Lung (tissue), 12 donors: ENCODE results near the gene MINDY3. TPM values are rescaled to one million over a fixed set of nuclear protein-coding genes. Genes with fewer than 3 reads are reported as not detected.
"Not testable (repeated sequence)": the region's sequence is repeated elsewhere in the genome, so short reads cannot be mapped to it uniquely, and the experiment has no call there.

Experiments
- ATAC-seq: fragments of 200-7000 bp; cut with Tn5 transposase; one replicate; pipeline ENCODE4 v1.9.1; 2020; ENCODE audit warnings: moderate number of reproducible peaks; ENCODE audit not compliant: insufficient read depth, low FRiP score
- DNase-seq, 3 donors: peaks; one replicate each; pipeline ENCODE4 v3.0.0-alpha.2; 2013 to 2017
- H3K27ac ChIP-seq, 2 donors: one replicate each; pipeline ENCODE4 v1.5.1; 2013; ENCODE audit warnings: mild to moderate bottlenecking in 2 of 2, moderate library complexity in 2 of 2, control low read depth in 1 of 2, inconsistent platforms in 1 of 2, low read depth in 1 of 2, low read length in 1 of 2
- H3K27me3 ChIP-seq, 3 donors: one replicate each; pipeline ENCODE4 v1.5.1; 2013; ENCODE audit warnings: low read length in 2 of 3; ENCODE audit not compliant: control insufficient read depth in 3 of 3, insufficient read depth in 3 of 3
- H3K36me3 ChIP-seq, 4 donors: one replicate each; pipeline ENCODE4 v1.5.1; 2013; ENCODE audit warnings: low read length in 4 of 4, mild to moderate bottlenecking in 1 of 4, moderate library complexity in 1 of 4; ENCODE audit not compliant: control insufficient read depth in 4 of 4, insufficient read depth in 4 of 4
- H3K4me1 ChIP-seq, 5 donors: one replicate each; pipeline ENCODE4 v1.5.1; 2013; ENCODE audit warnings: low read length in 5 of 5, mild to moderate bottlenecking in 2 of 5, moderate library complexity in 1 of 5; ENCODE audit not compliant: control insufficient read depth in 5 of 5, insufficient read depth in 5 of 5
- H3K4me3 ChIP-seq: one replicate; pipeline ENCODE4 v1.5.1; 2013; ENCODE audit warnings: mild to moderate bottlenecking, control low read depth, moderate library complexity
- H3K9ac ChIP-seq, 2 donors: one replicate each; pipeline ENCODE4 v1.5.1; 2013; ENCODE audit warnings: low read length in 2 of 2, control low read depth in 1 of 2; ENCODE audit not compliant: insufficient read depth in 1 of 2
- H3K9me3 ChIP-seq, 4 donors: one replicate each; pipeline ENCODE4 v1.5.1; 2013; ENCODE audit warnings: low read length in 3 of 4, mild to moderate bottlenecking in 1 of 4, moderate library complexity in 1 of 4; ENCODE audit not compliant: control insufficient read depth in 4 of 4, insufficient read depth in 3 of 4
- WGBS, 2 donors: extraction: QIAGEN DNeasy Blood & Tissue Kit; methylation state at CpG; one replicate each; pipeline ENCODE4 v1.1.7; 2013; 5-methylcytosine and 5-hydroxymethylcytosine counted together
- polyA plus RNA-seq, 2 donors: library from polyadenylated mRNA; stranded (reverse); fragments of 200-250 nt; gene quantifications; one replicate each; pipeline ENCODE4 v1.2.1, GENCODE V29; 2013
- total RNA-seq, 2 donors: library from RNA; depleted of rRNA in 1 of 2; stranded (reverse); fragments of >200 nt in 1 of 2; gene quantifications; one replicate each; pipeline ENCODE4 v1.2.1, GENCODE V29; 2014 to 2021
- TF ChIP-seq, protein P1 (sequence below): IDR thresholded peaks from 2 replicates; pipeline ENCODE4 v1.5.1; 2012; ENCODE audit warnings: mild to moderate bottlenecking; ENCODE audit errors: control extremely low read depth, extremely low read depth
- donor health status: control.
- donor health status: control.
- donor health status: Bipolar disorder and iron deficiency.
- donor health status: healthy.
- donor health status: DM: yes; HTN: yes; CAD: no.

The MINDY3 gene
- total and polyA plus RNA-seq, 4 donors: 13.9 to 61.7 (median 24.6) TPM

DNA sequence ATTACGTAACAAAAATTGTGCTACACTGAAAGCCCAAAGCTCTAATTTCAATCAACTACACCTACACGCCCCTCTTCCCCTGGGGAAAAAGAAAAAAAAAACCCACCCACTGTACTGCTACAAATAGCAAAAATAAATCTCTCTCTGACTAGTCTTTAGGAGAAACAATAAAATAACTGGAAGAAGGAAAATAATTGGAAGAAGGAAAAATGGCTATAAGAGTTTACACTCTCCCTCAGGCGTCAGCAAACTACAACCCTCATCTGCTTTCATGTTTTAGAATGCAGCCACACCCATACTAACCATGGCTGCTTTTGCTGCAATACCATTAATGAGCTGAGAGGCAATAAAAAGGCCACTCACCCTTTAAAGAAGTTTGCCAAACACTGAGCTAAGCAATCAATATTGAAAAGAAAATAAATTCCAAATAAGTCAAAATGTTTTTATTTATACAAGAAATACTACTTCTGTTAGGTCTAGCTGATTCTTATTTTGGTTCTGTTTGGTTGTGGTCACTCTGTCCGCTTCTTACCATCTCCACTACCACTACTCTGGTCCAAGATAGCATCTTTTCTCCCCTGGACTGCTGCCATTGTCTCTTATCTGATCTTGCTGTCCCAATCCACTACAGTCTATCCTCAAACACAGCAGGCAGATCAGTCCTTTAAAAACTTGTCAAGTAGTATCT is 3.8 kb downstream of the MINDY3 start:
- Histone ChIP-seq H3K9ac (no peak overlapping the region), H3K27me3 (peaks cover 0 to 4% (median 4%) of the 10 kb centered on the region in 3 donors), H3K9me3 (peaks cover 0 to 3% (median 0%) of the 10 kb centered on the region in 4 donors), H3K4me1 (peaks cover 0 to 26% (median 9%) of the 10 kb centered on the region in 5 donors), H3K27ac (no peak overlapping the region), H3K36me3 (no peaks in the 10 kb centered on the region), H3K4me3 (no peak overlapping the region)
- ATAC-seq (no peak), DNase-seq (no peak)
- TF ChIP-seq, protein P1, sequence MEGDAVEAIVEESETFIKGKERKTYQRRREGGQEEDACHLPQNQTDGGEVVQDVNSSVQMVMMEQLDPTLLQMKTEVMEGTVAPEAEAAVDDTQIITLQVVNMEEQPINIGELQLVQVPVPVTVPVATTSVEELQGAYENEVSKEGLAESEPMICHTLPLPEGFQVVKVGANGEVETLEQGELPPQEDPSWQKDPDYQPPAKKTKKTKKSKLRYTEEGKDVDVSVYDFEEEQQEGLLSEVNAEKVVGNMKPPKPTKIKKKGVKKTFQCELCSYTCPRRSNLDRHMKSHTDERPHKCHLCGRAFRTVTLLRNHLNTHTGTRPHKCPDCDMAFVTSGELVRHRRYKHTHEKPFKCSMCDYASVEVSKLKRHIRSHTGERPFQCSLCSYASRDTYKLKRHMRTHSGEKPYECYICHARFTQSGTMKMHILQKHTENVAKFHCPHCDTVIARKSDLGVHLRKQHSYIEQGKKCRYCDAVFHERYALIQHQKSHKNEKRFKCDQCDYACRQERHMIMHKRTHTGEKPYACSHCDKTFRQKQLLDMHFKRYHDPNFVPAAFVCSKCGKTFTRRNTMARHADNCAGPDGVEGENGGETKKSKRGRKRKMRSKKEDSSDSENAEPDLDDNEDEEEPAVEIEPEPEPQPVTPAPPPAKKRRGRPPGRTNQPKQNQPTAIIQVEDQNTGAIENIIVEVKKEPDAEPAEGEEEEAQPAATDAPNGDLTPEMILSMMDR: no peak
- 84 to 96% methylated on average over 4 of the region's 4 CpGs for WGBS, 2 donors

DNA sequence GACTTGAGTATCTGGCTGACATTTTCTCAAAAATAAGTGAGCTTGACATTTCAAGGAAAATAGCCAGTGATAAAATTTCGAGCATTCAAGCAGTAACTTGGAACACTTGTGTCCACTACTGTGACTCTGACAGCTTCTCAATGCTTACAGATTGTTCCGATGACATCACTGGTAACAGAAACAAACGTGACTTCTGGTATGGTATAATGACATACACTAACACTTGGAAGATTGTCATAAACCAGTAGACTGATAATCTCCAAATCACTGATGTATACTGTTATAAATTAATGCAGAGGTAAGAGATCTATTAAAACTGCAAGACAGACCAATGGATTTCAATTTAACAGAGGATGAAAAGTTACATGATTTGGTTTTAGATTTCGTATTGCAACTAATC is 6.5 kb downstream of the MINDY3 start:
- H3K9ac ChIP-seq: no peak overlapping the region
- no peak for DNase-seq
- 75 to 79% methylated on average over 4 of the region's 4 CpGs for WGBS, 2 donors
- H3K9me3 ChIP-seq: peaks cover 0 to 5% (median 0%) of the 10 kb centered on the region in 4 donors
- ATAC-seq: no peak
- H3K36me3 ChIP-seq: no peaks in the 10 kb centered on the region
- peaks cover 0 to 15% (median 6%) of the 10 kb centered on the region in 5 donors for H3K4me1 ChIP-seq
- no peak overlapping the region for H3K27ac ChIP-seq
- no peak overlapping the region for H3K4me3 ChIP-seq
- TF ChIP-seq, protein P1: no peak
- no peaks in the 10 kb centered on the region for H3K27me3 ChIP-seq

GRCh38 chr10:15852111-15852557 is 8.2 kb downstream of the MINDY3 start:
- H3K27ac ChIP-seq: no peak overlapping the region
- no peak for ATAC-seq
- H3K36me3 ChIP-seq: no peaks in the 10 kb centered on the region
- H3K27me3 ChIP-seq: no peaks in the 10 kb centered on the region
- no peak overlapping the region for H3K9ac ChIP-seq
- WGBS, 2 donors: 71 to 81% methylated on average over 2 of the region's 2 CpGs
- TF ChIP-seq, protein P1: no peak
- no peak overlapping the region for H3K4me3 ChIP-seq
- no peak for DNase-seq
- peaks cover 0 to 5% (median 0%) of the 10 kb centered on the region in 4 donors for H3K9me3 ChIP-seq
- peaks cover 0 to 7% (median 6%) of the 10 kb centered on the region in 5 donors for H3K4me1 ChIP-seq

GRCh38 chr10:15850337-15850978 is 9.8 kb downstream of the MINDY3 start:
- not testable (repeated sequence) for H3K4me3 ChIP-seq, H3K9ac ChIP-seq, H3K27me3 ChIP-seq, H3K27ac ChIP-seq, ATAC-seq, H3K4me1 ChIP-seq, DNase-seq, H3K9me3 ChIP-seq, H3K36me3 ChIP-seq
- 95 to 96% methylated on average over 9 of the region's 9 CpGs for WGBS, 2 donors
